SIG-M5 (cell line): ENCODE measurements around the gene BAG1.
A peak's percentile ranks its signal among the peaks of the same experiment; 100 is the strongest.

Experiments
- DNase-seq: peaks from one replicate; lab custom pipeline; 2025; lab: John Stamatoyannopoulos, UW

BAG1 gene

DNA sequence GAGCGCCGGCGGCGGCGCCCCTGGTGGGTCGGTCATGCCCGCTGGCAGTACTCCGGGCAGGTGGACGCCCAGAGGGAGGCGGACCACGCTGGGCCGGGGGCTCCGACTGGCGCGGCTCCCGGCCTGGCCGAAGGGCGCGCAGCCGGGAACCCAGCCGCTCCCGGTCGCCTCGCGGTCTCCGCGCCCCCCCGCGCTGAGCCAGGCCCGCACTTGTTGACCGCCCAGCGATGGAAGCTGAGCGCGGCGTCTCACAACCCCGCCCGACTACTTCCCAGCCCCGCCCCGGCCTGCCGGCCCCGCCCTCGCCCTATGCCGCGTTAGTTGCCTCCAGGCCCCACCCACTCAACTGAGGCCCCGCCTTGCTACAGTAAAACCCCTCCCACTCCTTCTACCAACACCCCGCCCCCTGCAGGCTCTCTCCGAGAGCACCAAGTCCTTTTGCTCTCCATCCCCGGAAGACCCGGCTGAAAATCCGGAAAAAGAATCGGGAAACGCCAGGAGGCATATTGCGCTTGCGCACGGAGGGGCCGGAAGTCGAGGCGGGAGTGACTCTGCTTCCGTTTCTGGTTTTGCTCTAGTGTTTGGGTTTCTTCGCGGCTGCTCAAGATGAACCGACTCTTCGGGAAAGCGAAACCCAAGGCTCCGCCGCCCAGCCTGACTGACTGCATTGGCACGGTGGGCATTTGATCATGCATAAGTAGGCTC, at the start of gene BAG1, which contains the start of gene CHMP5:
BAG1 (minus strand) TSS at position 236 of the 705 bp plus-strand sequence.
CHMP5 (plus strand) TSS at position 577 of the 705 bp plus-strand sequence; CDS start at position 607, 30 bp downstream.
- DNase-seq: peak; percentile 91

DNA sequence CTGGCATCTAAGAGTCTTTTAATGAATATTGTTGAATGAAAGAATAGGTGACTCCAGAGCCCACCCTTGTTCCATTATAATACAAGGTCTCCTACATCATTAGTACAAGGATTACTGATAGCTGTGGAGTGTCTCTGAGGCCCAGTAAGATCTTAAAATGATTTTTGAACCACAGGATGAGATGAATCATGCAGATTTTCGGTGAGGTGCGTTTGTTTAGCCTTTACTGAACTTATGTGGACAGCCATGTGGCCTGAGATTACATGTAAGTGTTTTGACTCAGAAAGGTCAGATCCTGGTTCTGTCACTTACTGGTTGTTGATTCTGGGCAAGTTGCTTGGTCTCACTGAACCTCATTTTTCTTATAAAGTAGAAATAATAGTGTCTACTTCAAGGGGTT, 47.4 kb upstream of the BAG1 start:
- DNase-seq: no peak

DNA sequence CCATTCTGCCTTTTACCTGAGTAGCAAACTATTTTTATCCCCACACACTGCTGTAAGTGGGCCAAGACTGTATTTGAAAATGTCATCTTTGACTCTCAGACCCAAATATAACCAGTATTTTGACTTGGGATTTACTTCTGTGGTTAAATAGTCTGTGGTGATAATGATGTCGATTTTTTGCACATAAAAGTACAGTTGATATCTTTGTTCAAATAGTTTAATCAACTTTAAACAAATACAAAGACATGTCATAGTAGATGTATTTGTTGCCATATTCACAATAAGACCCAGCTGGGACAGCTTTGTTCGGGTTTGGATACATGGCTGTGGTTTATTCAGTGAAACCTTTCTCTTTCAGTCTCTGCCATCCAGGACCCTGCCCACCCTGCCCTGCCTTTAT, 46.2 kb upstream of the BAG1 start:
- DNase-seq: no peak

DNA sequence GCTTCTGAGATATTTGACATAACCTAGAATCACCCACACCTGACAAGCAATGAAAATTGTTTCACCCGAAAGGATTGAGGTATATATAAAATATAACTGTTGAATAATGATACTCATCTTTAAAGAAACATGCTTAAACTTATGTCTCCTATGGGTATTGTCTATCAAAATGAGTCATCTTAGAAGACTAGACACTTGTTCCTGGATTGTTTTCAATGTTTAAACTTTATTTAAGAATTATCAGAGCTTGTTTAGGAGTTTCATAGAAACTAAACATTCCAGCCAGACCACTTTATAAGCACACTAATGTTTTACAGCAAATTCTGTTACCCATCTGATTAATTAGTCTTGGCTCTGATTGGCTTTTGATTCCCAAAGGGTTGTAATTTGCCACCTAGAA, 45.4 kb upstream of the BAG1 start:
- DNase-seq: no peak

DNA sequence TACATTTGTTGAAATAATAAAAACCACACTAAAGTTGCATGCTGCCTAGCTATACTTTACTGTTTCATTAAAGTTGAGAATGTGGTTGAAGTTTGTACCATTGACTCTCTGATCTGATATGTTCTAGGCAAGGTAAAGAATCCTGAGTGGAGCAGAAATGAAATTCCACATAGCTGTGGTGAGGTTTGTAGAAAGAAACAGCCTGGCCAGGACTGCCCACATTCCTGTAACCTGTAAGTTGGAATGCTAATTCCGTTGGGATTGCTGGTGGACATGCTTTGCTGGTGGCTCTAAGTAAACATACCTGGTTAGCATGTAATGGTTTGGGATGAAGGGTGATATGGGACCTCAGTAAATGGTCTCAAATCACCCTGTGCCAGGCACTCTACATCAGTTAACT, 42.6 kb upstream of the BAG1 start:
- DNase-seq: no peak

DNA sequence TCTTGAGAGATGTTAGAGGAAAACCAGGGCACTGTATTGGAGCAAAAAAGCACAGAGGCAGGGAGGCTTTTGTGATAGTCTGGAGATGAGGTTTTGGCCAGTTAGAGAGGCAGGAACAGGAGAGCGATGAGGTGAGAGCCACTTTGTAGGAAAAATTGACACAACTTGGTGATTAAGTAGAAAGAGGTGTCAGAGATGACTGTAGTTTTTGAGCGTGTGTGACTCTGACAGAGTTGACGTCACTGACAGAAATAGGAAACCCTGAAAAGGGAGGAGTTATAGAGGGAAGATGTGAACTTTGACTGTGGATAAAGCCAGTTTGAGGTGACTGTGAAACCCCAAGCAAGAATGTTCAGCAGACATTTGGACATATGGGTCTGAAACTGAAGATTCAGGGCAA, 41.5 kb upstream of the BAG1 start:
- no peak for DNase-seq

DNA sequence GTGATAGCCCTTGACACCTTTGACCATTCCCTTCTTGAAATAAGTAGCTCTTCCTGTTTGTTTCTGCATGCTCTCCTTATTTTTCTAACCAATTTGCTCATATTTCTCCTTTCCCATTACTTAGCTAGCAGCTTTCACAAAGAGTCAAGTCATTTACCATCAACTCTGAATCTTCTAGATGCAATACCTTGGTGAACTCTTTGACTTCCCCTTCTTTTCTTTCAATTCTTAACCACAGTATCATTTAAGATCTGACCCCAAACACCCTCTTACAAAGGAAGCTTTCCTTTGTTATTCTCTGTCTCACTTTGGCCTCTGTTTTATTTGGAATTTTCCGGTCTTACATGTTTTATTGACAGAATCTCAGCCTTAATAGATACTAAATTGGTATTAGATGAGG, 39.9 kb upstream of the BAG1 start:
- no peak for DNase-seq

DNA sequence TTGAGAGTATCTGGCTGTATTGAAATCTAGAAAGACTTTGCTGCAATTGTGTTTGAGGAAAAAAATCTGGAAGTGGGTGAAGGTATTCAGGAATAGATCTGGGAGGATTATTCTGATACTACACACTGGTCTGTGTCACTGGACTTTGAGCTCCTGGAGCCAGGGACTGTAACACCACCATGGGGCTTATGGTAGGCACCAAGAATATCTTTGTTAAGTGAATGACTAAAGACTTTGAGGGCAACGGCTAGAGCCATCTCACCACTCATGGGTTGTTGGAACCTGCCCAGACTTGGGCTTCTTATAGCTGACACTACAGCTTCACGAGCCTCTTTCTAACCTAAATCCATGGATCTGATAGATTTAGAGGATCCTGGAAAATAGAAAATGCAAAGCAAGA, 36.0 kb upstream of the BAG1 start:
- DNase-seq: no peak

DNA sequence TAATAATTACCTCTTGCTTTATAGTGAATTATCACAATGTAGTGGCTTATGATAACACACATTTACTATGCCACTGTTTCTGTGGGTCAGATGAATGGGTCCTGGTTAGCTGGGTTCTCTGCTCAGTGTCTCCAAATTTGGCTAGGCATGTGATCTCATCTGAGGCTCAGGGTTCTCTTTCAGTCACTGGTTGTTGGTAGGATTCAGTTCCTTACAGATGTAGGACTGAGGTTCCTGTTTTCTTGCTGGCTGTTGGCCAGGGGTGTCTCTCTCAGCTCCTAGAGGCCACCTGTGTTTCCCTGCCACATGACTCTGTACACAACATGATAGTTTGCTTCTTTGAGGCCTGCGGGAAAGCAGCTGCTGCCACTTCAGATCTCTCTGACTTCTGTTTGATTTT, 32.9 kb upstream of the BAG1 start:
- peak; percentile 77 for DNase-seq

DNA sequence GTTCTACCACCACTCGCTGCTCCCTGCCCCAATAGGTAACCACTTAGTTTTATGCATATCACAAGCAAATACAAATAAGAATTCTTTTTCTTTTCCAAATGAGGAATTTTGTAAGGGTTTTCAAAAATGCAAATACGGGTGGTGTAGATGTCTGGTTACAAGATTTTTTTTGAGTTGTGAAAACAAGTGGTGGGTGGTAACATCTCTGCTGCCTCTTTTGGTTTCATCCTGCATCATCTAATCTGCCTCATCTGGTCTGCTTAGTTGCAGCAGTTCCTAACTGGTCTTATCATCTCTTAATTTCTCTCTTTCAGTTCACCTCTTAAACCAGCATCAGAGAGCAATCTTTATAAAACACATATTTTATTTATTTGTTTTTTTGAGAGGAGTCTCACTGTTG, 31.1 kb upstream of the BAG1 start:
- no peak for DNase-seq

DNA sequence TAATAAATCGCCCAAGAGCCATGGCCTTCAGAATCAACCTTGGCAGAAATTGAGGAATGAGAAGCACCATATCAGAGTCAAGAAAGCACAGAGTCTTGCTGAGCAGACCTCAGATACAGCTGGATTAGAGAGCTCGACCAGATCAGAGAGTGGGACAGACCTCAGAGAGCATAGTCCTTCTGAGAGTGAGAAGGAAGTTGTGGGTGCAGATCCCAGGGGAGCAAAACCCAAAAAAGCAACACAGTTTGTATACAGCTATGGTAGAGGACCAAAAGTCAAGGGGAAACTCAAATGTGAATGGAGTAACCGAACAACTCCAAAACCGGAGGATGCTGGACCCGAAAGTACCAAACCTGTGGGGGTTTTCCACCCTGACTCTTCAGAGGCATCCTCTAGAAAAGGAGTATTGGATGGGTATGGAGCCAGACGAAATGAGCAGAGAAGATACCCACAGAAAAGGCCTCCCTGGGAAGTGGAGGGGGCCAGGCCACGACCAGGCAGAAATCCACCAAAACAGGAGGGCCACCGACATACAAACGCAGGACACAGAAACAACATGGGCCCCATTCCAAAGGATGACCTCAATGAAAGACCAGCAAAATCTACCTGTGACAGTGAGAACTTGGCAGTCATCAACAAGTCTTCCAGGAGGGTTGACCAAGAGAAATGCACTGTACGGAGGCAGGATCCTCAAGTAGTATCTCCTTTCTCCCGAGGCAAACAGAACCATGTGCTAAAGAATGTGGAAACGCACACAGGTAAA, 30.3 kb upstream of the BAG1 start:
- DNase-seq: no peak

DNA sequence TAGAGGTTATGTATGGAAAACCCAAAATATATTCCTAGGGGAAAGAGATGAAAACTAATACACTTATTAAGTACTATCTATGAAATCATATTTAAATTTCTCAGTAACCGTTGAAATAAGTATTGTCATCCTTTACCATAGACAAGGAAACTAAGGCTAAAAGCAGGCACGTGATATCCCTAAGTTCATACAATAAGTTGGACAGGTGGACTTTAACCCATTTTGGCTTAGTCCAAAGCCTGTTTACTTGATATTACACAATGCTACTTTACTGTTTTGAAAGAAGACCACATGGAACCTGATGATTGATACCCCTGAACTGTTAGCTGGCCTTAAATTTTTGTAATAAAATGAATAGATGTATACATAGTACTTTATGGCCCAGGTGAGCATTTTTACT, 29.3 kb upstream of the BAG1 start:
- no peak for DNase-seq

DNA sequence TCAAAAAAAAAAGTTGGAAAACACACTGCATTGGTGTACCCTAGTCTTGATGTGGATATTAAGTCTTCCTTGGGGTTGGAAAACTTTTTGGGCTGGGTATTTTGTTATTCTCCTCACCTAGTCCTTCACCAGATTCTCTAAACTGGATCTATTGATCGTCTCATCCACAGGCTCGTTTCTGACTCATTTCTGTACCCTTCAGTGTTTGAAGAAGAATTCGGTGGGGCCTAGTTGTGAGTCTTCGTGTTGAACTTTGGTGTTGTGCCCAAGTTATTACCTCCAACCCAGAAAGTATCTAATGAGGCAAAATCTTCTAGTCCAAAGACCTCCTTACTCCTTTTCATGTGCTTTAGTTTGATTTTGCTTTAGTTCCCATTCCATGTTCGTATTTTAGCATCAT, 27.4 kb upstream of the BAG1 start:
- DNase-seq: no peak

DNA sequence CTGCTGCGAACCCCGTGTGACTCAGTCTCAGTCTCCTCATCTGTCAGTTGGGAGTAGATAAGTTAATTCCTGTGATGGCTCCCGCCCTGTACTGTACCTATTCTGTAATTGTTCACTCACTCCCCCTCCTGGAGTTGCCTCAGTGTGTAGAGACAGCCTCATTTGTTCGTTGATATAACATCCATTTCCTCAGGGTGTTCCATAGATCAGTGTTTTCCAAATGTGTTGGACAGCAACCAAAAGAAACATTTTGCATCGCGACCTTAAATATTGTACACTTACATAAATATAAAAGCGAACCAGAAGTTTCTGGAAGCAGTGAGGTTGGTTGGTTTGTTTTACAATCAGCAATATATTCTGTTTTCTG, 26.5 kb upstream of the BAG1 start:
- no peak for DNase-seq

DNA sequence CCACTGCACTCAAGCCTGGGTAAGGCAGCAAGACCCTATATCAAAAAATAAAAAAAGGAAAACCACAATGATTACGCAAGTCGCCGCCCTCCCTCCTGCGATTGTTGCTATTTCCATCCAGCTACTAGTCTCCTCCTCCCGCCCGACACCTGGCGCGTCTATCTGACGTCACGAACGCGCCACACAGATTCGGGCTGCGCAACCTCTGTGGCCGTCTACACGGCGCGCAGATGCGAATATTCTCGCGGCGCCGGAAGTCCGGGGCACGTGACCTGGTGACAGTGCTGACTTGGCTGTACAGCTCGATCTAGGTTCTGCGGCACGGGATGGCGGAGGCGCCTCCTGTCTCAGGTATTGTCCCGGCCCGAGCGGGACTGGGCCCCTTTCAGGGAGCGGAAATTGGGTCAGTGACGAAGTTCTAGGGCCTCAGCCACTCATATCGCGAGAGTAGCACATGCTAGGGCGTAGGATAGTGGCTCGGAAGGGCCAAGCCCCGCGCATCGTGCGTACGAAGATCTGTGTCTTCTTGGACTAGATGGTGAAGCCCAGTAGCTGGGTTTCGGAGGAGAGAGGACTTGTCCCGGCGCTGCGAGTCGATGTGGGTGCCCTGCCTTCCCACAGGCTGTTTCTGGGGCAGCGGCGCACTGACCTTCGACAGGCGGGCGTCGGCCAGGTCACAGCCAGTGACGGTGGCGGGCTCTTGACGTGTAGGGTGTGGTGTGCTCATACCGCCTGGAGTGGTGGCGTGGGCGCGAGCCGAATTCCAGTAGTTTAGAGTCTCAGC, 25.9 kb upstream of the BAG1 start, which contains the start of gene NFX1:
NFX1 (plus strand) TSS at position 270 of the 784 bp plus-strand sequence; CDS start at position 327, 57 bp downstream.
- DNase-seq: peak; percentile 91

DNA sequence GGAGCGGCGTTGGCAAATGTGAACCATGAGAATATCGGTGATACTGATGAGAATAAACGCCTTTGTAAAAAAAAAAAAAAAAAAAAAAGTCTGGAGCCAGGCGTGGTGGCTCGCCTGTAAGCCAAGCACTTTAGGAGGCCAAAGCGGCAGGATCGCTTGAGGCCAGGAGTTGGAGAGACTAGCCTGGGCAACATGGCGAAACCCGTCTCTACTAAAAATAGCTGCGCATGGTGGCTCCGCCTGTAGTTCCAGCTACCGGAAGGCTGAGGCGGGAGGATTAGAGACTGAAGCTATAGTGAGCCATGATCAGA, 25.4 kb upstream of the BAG1 start:
- no peak for DNase-seq

DNA sequence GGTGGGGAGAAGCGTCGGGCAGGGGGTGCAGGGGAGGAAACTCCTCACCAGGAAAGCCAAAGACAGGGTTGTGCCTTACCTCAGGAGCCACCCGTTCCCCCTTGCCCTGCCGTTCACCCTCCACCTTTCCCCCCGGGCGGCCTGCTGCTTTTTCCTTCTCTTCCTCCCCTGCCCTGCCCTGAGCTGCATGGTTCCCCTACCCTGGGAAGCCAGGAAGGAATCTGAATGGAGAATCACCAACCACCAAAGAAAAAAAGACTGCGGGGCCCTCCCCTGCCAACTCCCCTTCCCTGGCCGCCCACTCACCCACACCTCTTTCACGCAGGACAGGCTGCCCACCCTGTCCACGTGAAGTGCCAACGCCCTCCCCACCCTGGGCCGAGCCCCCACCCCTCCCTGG, 25.0 kb upstream of the BAG1 start:
- DNase-seq: no peak

DNA sequence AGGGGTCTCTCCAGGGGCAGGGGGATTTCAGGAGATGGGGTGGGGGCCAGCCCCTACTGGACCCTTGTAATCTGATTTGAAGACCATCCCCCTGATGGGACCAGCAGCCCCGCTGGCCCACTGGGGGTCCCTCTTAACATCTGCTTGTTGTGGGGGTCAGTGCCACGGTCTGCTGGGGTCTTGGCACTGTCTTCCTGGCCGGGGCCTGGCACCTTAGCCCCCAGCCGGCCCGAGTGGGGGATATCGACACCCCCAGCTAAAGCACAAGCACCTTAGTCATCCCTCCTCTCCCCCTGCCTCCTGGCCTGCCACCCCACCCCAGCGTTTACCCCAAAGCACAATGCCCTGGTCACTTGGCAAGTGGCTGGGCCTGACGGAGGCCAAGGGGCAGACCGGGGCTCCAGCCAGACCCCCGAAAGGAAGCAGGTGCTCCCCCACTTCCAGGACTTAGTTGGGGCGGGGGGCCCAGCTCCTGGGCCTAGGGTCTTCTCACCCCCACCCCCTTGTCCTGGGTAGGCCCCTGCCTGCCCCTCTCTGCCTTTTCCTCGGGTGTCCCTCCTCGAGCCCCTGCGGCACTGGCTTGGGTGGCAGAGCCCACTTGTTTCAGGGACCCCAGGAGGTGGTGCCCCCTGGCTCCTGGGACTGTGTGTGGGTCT, 24.4 kb upstream of the BAG1 start:
- DNase-seq: no peak

DNA sequence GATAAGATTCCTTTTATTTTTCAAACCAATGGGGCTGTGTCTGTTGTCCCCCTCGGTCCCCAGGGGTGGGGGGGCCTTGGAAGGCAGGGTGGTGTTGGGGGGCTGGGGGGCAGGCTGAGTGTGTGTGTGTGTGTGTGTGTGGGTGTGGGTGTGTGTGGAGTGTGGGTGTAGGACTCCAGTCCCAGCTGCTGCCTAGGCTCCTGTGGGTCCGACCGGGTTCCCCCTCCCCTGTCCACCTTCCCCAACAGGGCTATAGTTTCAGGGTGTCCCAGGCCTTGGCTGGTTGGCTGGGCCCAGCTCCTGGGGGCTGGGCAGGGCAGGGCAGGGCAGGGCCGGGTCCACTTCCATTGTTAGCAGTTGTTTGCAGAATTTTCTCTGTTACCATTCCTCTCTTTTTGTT, 23.7 kb upstream of the BAG1 start:
- no peak for DNase-seq

DNA sequence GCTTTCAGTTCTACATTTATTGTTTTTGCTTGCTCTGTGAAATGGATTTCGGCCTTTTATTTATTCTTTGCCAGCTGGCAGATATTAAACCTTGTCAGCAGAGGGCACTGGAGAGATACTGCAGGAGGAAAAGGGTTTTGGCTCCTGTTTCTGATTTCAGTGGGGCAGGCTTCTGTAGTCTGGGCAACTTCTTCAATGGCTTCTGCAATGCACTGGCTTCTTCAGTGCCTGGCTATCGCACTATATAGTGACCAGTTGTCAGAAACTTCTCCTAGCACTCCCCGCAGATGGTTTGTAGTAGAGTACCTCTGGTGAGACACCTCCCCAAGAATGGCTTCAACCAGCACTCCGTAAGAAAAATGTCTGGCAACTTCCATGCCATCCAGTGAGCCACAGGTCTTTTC, 22.6 kb upstream of the BAG1 start:
- DNase-seq: no peak

DNA sequence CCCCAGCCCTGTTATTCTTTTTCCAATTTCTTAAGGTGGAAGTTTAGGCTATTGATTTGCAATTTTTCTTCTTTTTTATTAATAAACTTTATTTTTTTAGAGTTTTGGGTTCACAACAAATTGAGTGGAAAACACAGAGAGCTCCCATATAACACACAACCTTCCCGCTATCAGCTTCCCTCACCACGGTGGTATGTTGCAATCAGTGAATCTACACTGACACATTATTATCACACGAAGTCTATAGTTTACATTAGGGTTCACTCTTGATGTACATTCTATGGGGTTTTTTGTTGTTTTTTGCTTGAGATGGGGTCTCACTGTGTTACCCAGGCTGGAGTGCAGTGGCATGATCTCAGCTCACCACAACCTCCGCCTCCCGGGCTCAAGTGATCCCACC, 21.0 kb upstream of the BAG1 start:
- DNase-seq: no peak

DNA sequence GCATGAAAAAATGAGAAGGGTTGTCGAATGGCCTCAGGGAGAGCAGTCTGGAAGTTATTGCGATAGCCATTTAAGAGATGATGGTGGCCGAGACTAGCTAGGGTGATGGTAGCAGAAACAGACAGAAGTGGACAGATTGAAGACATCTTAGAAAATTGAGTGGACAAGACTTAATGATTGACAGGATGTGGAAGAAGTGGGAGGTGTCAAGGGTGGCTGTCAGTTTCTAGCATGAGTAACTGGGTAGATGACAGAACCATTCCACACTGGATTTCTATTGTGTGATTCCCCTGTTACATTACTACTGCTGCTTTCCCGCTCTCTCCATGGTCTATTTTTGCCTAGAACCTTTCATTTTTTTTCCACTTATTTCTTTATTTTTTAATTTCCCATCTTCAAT, 13.0 kb upstream of the BAG1 start:
- no peak for DNase-seq

DNA sequence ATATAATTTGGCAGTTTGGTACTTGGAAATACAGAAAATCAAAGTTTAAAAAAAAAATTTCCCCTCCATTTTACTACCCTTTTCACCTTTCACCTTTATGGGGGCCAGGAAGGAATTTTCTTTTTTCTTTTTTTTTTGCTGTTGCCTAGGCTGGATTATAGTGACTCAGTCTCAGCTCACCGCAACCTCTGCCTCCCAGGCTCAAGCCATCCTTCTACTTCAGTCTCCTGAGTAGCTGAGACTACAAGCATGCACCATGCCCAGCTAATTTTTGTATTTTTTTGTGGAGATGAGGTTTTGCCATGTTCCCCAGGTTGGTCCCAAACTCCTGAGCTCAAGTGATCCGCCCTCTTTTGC, 9.4 kb upstream of the BAG1 start:
- DNase-seq: no peak
